ENCODE measurements around the gene CREB1.

- no peak for TF ChIP-seq TAF1 (IDR thresholded peaks at IDR 0.05; ENCODE audit: low read depth)
- no peak for TF ChIP-seq MAX (IDR thresholded peaks at IDR 0.05)
- TF ChIP-seq TEAD4 (IDR thresholded peaks at IDR 0.05), result no peak
- TF ChIP-seq TCF12 (IDR thresholded peaks at IDR 0.05; ENCODE audit: low read depth), result no peak
- TF ChIP-seq EGR1 (IDR thresholded peaks at IDR 0.05), result no peak
- TF ChIP-seq EP300 (IDR thresholded peaks at IDR 0.05; ENCODE audit: borderline replicate concordance), result no peak
- no peak for TF ChIP-seq CEBPB (IDR thresholded peaks at IDR 0.05)
- no peak for TF ChIP-seq RAD21 (IDR thresholded peaks at IDR 0.05; ENCODE audit: low read depth)
These were observed 110.9 kb downstream of the CREB1 start for GRCh38 chr2:207640661-207641060.
